IPS-18c (cell line): ENCODE measurements around the gene ENPP7.

Experiments used
- H3K4me3 ChIP-seq: 2 replicates; pipeline ENCODE4 v1.7.0; 2013; ENCODE audit warnings: low read depth, mild to moderate bottlenecking, low read length, moderate library complexity; ENCODE audit not compliant: insufficient read depth
- H3K9me3 ChIP-seq: one replicate; pipeline ENCODE4 v1.6.1; 2013; ENCODE audit warnings: mild to moderate bottlenecking, low read length, moderate library complexity; ENCODE audit not compliant: control insufficient read depth, insufficient read depth

Gene ENPP7

GRCh38 chr17:79791735-79792161 lies 61.0 kb downstream of the ENPP7 start:
- H3K9me3 ChIP-seq = no peaks in the 10 kb centered on the region
- H3K4me3 ChIP-seq = no peak overlapping the region
